Stimulated activated CD4-positive, alpha-beta T cell treated with anti-CD3 and anti-CD28 coated beads, Interleukin-1b, Interleukin-23, amount 100 ng/mL, for 24 hours (primary cell): ENCODE results near the gene CARD14.

Source experiments
- DNase-seq, 4 experiments: peaks; one replicate each; pipeline ENCODE4 v3.0.0-alpha.2; 2020; ENCODE audit warnings: low read depth in 4 of 4, low spot score in 1 of 4

CARD14 gene

GRCh38 chr17:80209765-80210164 lies 39.9 kb downstream of the CARD14 start:
- DNase-seq = no peak

DNA sequence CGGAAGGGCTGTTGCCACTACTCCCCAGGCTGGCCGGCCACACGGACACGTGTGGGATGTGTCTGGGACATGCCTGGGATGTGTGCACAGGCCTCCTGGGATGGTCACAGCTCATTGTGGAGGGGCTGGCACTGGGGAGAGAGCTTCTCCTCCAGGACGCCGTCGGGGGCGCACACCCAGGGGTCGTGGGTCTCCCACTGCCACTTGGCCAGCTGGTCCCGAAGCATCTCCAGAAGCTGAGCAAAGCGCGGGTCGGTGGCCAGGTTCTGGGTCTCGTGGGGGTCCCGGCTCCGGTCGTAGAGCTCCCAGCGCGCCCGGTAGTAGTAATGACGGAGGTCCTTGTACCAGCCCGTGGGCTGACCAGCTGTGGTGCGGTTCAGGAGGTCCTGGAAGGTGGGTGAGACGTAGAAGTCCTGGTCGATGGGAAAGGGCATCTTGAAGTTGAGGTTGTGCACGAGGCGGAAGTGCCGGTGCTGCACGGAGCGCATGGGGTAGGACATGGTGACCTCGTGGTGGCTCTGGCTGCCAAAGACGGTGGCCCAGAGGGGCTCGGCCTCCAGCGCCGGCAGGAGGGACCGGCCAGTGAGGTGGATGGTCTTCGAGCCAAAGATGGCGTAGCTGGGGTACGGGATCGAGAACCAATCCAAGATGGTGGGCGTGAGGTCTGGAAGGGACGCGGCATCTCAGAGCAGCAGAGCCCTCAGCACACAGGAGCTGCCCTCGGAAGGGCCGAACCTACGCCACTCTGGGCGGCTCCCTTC lies 40.7 kb downstream of the CARD14 start:
- DNase-seq = no peak

- no peak for DNase-seq
Measured at GRCh38 chr17:80212109-80212508, 42.3 kb downstream of the CARD14 start.

DNA sequence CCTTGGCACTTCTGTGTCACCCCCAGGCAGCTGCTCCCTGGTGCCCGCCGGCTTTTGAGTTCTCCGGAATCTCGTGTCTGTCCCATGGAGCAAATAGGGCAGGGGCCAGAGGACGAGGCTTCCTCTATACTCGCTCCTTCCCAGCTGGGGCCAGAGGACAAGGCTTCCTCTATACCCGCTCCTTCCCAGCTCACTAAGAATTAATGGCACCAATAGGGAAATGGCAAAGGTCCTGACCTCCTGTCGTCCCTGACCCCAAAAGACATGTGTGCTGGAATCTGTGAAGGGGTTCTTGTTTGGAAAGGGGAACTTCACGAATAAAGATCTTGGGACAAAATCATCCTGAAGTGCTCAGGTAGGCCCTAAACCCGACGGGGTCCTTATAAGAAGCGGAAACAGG lies 42.7 kb downstream of the CARD14 start:
- DNase-seq = no peak

GRCh38 chr17:80212962-80213642 lies 43.3 kb downstream of the CARD14 start:
- no peak for DNase-seq

DNA sequence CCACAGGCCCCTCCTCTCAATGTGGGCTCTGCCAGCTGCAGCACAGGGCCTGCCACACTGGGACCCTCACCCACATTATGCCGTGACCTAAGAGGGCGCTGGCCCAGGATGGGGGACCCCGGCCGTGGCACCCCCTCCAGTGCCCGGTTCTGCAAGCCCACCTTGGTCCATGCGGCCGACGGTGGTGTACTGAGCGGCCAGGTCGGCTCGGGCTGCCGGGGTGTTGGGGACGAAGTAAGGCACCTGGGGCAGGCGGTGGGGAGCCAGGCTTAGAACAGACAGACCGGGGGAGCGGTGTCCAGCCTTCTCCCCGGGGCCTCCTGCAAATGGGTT lies 43.8 kb downstream of the CARD14 start:
- no peak for DNase-seq

DNA sequence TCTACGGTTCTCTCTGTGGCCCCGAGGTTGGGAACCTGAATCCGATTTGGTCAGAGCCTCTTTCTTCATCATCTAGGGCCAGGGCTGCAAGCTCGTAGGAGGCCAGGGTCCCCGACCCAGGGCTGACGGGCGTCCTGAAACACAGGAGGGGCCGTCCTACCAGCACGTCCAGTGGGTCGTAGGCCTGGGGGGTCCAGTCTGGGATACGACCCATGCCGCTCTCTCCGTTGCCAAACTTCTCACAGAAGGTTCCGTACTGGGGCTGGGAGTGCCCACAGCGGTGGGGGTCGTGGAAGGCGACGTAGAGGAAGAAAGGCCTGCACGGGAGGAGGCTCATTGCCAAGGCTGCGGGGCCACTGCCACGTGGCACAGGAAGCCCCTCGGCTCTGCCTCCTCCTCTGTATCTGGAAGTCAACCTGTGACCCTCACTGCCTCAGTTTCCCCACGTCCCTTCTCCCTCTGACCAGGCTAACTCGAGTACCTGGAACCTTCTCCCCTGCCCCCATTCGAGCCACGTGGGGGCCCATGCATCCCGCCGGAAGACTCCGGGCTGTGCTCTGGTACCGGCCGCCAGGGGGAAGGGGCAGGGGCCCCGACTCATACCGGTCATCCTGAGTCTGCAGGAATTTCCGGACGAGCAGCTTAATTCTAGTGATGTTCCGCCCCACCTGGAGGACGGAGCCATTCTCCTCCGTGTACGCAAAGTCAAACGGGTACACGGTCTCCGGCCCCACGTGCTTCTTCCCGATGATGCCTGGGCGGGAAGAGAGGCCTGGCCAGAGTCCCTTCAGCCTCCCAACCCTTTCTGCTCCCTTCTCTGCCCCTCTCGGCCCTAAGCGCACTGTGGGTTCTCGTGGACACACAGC lies 44.4 kb downstream of the CARD14 start:
- DNase-seq = no peak

DNA sequence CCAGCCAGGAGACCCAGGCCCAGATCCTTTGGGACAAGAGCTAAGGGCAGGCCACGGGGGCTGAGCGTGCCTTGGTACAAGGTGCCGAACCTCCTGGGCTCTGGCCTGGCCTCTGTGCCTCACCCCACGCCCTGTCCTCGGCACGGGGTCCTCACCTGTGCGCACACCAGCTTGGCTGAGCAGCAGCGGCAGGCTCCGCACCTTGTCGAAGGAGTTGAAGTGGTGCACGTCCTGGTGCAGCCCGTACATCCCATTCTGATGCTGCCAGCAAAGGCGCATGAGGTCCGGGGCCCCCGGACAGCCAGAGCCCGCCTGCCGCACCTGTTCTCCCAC lies 45.0 kb downstream of the CARD14 start:
- DNase-seq = no peak

DNA sequence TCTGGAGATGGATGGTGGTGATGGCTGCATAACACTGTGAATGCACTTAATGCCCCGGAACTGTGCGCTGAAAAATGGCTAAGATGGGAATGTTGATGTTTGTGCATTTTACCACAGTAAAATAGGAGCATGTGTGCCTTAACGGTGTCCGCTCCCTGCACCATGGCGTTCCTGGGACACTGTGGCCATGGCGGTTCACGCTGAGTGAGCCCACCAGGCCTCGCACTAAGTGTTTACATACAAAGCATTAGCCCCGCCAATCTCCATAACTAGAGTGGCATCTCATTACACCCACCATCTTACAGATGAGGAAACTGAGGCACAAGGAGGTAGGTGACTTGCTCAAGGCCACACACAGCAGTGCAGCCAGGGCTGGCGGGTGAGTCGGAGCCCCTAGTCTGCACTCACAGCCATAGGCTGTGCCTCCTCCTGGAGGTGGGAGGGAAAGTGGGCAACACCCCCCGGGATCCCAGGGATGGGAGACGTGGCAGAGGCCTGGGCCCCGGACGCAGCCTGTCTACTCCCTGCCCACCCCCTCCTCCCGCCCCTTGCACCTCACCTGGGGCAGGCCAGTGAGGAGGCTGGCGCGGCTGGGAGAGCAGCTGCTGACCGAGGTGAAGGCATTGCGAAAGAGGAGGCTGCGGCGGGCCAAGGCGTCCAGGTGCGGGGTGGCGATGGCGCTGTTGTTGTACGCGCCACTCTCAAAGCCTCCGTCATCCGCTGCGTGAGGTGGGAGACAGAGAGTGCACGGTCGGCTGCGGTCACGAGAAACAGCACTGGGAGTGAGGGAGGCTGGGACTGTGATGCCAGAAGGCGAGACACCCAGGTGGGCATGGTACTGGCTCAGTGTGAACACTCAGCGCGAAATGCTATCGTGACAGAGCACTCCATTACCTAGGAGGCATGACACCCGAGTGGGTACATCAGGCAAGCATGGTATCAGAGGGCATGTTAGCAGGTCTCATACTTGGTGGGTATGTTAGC lies 46.9 kb downstream of the CARD14 start:
- no peak for DNase-seq

DNA sequence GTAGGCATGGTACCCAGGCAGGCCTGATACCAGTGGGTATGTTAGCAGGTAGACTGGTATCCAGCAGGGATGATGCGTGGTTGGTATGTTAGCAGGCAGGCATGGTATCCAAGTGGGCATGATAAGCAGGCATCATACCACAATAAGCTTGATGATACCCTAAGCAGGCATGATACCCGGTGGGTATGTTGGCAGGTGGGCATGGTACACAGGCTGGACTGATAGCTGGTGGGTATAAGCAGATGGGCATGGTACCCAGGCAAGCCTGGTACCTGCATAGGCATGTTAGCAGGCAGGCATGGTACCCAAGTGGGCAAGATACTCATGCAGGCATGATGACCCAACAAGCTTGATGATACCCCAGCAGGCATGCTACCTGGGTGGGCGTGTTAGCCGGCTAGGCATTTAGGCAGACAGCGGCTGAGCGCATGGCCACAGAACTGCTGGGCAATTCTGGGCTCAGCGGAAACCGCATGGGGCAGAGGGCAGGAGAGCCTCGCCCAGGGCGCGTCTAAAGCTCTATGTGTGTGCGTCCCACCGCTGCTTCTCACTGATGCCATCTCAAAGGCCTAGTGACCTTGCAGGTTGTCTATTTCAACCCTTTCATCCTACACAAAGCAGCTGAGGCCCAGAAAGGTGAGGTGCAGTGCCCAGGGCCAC lies 48.0 kb downstream of the CARD14 start:
- no peak for DNase-seq

DNA sequence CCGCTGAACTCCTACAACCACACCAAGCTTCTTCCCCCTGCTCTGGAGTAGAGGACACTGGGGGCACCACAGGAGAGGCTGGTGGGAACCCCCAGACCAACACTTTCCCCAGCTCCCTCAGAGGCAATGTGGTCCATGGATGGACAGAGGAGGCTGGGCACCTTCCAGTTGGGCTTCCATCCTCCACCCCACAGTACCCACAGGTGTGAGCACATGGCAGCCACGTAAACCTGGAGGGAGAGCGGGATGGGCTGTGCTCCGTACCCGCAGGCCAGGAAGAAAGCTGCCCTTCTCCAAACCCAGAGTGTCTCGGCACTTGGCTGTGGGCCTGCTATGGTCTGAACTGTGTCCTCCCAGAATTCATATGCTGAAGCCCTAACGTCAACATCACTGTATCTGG lies 48.6 kb downstream of the CARD14 start:
- DNase-seq = no peak

DNA sequence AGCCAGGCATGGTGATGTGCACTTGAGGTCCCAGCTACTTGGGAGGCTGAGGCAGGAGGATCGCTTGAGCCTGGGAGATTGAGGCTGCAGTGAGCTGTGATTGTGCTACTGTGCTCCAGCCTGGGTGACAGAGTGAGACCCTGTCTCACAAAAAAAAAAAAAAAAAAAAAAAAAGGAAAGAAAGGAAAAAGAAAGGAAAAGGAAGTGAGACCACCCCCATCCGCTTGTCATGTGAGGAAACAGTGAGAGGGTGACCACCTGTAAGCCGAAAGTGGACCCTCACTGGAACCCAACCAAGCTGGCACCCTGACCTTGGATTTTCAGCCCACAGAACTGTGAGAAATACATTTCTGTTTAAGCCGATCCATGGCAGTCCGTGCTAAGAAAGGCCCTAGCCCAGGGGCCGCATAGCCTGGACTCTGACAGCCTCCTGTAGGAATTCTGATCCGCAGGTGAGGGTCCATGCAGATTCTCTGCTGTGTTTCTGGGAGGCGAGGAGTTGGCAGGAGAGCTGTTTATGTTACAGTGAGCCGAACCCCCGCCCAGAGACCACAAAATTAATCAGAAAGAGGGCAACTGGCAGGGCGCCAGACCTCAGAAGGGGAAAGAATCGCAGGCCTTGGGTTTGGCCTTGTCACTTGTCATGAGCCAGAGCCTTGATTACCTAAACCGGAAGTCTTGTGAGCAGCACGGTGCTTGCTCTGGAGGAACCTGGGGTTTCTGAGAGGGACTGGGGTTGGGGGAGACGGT lies 49.4 kb downstream of the CARD14 start:
- DNase-seq = peak; percentile 79 to 88 (median 83)

DNA sequence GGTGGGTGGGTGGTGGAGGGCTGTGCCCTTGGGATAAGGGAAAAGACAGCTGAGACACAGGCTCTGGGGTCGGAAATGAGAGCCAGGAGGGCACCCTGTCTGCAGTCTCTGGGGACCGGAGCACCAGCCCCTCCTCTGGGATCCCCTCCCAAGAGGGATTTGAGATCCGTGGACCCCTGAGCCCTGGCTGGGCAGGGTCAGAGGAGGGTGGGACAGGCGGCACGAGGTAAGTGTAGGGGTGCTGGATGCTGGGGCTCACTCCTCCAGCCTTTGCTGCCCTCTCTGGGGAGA lies 49.9 kb downstream of the CARD14 start:
- peak in 1 of 4 experiments; percentile 3 for DNase-seq

DNA sequence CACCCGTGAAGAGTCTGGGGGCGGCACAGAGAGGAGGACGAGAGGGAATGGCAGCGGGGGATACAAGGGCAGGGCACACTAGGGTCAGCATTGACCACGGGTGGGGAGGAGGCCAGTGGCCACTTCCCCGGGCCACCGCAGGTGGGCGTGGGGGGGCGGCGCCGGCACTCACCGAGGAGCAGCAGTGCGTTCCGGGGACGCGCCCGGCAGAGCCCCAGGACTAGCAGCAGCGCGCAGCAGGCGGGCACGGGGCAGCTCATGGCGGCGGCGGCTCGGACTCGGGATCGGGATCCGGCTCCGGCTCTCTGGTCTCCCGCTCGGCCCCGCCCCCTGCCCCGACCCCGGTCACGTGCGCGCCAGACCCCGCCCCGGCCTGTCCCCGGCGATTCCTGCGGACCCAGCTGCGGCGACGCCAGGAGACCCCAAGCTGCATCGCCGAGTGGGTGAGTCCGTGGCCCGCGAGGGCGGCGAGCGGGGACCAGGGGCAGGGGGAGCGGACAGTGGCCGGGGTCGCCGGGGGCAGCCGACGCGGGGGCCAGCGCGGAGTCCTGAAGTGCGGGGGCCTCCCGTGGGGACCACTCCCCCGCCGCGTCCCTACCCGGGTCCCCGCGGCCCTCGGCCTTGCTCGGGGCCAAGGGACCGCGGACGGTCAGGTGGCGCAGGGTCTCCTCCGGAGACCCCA lies 50.4 kb downstream of the CARD14 start, which contains the start of the genes SGSH and SLC26A11:
Gene SGSH (minus strand): TSS at position 280 of the 682 bp plus-strand sequence. CDS start 20 bp downstream, at position 260.
Gene SLC26A11 (plus strand): TSS at position 374 of the 682 bp plus-strand sequence. CDS start 1,134 bp downstream, outside the sequence.
- peak; percentile 39 to 67 (median 47) for DNase-seq

GRCh38 chr17:80220736-80221215 lies 50.9 kb downstream of the CARD14 start:
- DNase-seq = no peak

DNA sequence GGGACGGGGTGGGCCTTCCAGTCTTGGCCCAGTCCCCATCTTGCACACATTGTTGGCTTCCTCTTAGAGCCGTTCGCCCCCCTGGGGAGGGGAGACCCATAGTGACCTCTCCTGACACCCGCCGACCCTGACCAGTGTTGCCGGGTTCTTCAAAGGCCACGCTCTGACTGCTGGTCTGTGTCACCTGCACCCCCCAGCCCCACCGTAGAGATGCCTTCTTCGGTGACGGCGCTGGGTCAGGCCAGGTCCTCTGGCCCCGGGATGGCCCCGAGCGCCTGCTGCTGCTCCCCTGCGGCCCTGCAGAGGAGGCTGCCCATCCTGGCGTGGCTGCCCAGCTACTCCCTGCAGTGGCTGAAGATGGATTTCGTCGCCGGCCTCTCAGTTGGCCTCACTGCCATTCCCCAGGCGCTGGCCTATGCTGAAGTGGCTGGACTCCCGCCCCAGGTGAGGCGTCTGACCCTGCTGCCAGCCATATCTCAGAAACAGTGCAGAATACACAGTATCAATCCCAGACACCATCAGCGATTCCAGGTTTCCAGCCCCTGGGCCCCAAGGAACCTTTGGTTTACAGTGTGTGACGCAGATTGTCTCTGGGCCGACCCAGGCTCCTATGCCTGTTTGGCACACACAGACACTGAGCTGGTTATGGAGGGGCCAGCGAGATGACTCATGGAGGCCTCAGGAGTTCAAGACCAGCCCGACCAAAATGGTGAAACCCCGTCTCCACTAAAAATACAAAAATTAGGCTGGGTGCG lies 51.7 kb downstream of the CARD14 start:
- DNase-seq = no peak

- DNase-seq = no peak
Measured at GRCh38 chr17:80222376-80223141, 52.7 kb downstream of the CARD14 start.
